Measurements from ENCODE around the gene MAST4. TPM values are rescaled to one million over a fixed set of nuclear protein-coding genes. Genes with fewer than 3 reads are reported as not detected.

Gene MAST4
- total and polyA plus RNA-seq, 2 of the 13 experiments (the other 11 are each of a cell fraction or from before 2014, with no cell fraction given): 3.4 to 3.7 TPM

GRCh38 chr5:66727630-66728029 is 131.4 kb downstream of the MAST4 start:
- ChIA-PET CTCF (ENCODE audit: low intra/inter-chr PET ratio, low total read pairs) (no interaction called here), POLR2A (no interaction called here)
- Histone ChIP-seq H4K20me1 (ENCODE audit: insufficient read depth, low read length) (no peaks in the 10 kb centered on the region), H3K9me3 (ENCODE audit: low read length) (no peaks in the 10 kb centered on the region), H3K27me3 (ENCODE audit: control insufficient read depth in 1 of 2, insufficient read depth in 2 of 2, low read length in 2 of 2) (no peaks in the 10 kb centered on the region; a peak in 1 of 5 replicates), H3K4me2 (ENCODE audit: low read depth, low read length) (no peak overlapping the region), H3K4me3 (replicated peaks in 1 of 3; ENCODE audit: insufficient read depth in 1 of 3, low read depth in 2 of 3, low read length in 3 of 3) (no peak overlapping the region), H3K36me3 (replicated peaks in 1 of 2; ENCODE audit: control insufficient read depth in 1 of 2, insufficient read depth in 2 of 2, low read length in 2 of 2) (no peaks in the 10 kb centered on the region), H3K9ac (ENCODE audit: insufficient read depth, low read depth, low read length) (no peak overlapping the region), H2AFZ (ENCODE audit: low read length) (no peak overlapping the region), H3K4me1 (ENCODE audit: insufficient read depth, low read length) (no peaks in the 10 kb centered on the region), H3K27ac (ENCODE audit: extremely low read length, insufficient read depth, low read length) (no peak overlapping the region), H3K79me2 (ENCODE audit: insufficient read depth, low read length) (no peaks in the 10 kb centered on the region)
- no peak for ATAC-seq
- no TSS peak for BruUV-seq (replicated peaks)
- in situ Hi-C loops (cut with HindIII; ENCODE audit: extremely low pct_ligation_motif_present, low pct_unique_long_range_greater_than_20kb): no loop called here
- no peak for FAIRE-seq
- no peak for DNase-seq (ENCODE audit: low spot score)
- intact Hi-C loops (cut with micrococcal nuclease; ENCODE audit: unreplicated experiment): no loop called here
- 14% methylated on average over 1 of the region's 2 CpGs for WGBS (ENCODE audit: low lambda C conversion rate)
- TF ChIP-seq ZNF7 (CRISPR knock-in tag; IDR thresholded peaks at IDR 0.05): no peak
- no peak for TF ChIP-seq MZF1 (CRISPR knock-in tag; IDR thresholded peaks at IDR 0.05; ENCODE audit: borderline replicate concordance)
- TF ChIP-seq ZNF749 (CRISPR knock-in tag; IDR thresholded peaks at IDR 0.05; ENCODE audit: borderline replicate concordance): no peak
- TF ChIP-seq MXI1 (IDR thresholded peaks at IDR 0.05; ENCODE audit: borderline replicate concordance, low read depth, low read length): no peak
- TF ChIP-seq TBP (CRISPR knock-in tag; IDR thresholded peaks at IDR 0.05): no peak
- TF ChIP-seq, protein P1, sequence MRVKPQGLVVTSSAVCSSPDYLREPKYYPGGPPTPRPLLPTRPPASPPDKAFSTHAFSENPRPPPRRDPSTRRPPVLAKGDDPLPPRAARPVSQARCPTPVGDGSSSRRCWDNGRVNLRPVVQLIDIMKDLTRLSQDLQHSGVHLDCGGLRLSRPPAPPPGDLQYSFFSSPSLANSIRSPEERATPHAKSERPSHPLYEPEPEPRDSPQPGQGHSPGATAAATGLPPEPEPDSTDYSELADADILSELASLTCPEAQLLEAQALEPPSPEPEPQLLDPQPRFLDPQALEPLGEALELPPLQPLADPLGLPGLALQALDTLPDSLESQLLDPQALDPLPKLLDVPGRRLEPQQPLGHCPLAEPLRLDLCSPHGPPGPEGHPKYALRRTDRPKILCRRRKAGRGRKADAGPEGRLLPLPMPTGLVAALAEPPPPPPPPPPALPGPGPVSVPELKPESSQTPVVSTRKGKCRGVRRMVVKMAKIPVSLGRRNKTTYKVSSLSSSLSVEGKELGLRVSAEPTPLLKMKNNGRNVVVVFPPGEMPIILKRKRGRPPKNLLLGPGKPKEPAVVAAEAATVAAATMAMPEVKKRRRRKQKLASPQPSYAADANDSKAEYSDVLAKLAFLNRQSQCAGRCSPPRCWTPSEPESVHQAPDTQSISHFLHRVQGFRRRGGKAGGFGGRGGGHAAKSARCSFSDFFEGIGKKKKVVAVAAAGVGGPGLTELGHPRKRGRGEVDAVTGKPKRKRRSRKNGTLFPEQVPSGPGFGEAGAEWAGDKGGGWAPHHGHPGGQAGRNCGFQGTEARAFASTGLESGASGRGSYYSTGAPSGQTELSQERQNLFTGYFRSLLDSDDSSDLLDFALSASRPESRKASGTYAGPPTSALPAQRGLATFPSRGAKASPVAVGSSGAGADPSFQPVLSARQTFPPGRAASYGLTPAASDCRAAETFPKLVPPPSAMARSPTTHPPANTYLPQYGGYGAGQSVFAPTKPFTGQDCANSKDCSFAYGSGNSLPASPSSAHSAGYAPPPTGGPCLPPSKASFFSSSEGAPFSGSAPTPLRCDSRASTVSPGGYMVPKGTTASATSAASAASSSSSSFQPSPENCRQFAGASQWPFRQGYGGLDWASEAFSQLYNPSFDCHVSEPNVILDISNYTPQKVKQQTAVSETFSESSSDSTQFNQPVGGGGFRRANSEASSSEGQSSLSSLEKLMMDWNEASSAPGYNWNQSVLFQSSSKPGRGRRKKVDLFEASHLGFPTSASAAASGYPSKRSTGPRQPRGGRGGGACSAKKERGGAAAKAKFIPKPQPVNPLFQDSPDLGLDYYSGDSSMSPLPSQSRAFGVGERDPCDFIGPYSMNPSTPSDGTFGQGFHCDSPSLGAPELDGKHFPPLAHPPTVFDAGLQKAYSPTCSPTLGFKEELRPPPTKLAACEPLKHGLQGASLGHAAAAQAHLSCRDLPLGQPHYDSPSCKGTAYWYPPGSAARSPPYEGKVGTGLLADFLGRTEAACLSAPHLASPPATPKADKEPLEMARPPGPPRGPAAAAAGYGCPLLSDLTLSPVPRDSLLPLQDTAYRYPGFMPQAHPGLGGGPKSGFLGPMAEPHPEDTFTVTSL (CRISPR knock-in tag; IDR thresholded peaks at IDR 0.05; ENCODE audit: borderline replicate concordance): no peak
- TF ChIP-seq ATF1 (CRISPR knock-in tag; IDR thresholded peaks at IDR 0.05): no peak
- no peak for TF ChIP-seq ZFAT (CRISPR knock-in tag; conservative IDR thresholded peaks at IDR 0.05)
- TF ChIP-seq YEATS4 (CRISPR knock-in tag; IDR thresholded peaks at IDR 0.05; ENCODE audit: borderline replicate concordance): no peak
- TF ChIP-seq, protein P2, sequence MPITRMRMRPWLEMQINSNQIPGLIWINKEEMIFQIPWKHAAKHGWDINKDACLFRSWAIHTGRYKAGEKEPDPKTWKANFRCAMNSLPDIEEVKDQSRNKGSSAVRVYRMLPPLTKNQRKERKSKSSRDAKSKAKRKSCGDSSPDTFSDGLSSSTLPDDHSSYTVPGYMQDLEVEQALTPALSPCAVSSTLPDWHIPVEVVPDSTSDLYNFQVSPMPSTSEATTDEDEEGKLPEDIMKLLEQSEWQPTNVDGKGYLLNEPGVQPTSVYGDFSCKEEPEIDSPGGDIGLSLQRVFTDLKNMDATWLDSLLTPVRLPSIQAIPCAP (CRISPR knock-in tag; IDR thresholded peaks at IDR 0.05; ENCODE audit: low read depth): no peak
- no peak for TF ChIP-seq RXRA (CRISPR knock-in tag; IDR thresholded peaks at IDR 0.05)

All from HepG2 (cell line).